HG03135 (cell line): ENCODE data around the gene C18orf63.
"Not testable (repeated sequence)": the region's sequence is repeated elsewhere in the genome, so short reads cannot be mapped to it uniquely, and the experiment has no call there.

Experiments
- ATAC-seq: cut with Tn5 transposase; IDR thresholded peaks from one replicate; pipeline ENCODE4 v1.9.1; 2021; ENCODE audit warnings: mild to moderate bottlenecking, moderate library complexity; ENCODE audit not compliant: unreplicated experiment

Gene C18orf63

GRCh38 chr18:74286106-74286855, 29.4 kb upstream of the C18orf63 start:
- no peak for ATAC-seq

GRCh38 chr18:74286856-74287255, 28.8 kb upstream of the C18orf63 start:
- ATAC-seq, result no peak

- no peak for ATAC-seq
Measured at GRCh38 chr18:74288041-74288440, 27.6 kb upstream of the C18orf63 start.

- ATAC-seq, result no peak
Measured at GRCh38 chr18:74288730-74289129, 26.9 kb upstream of the C18orf63 start.

- no peak for ATAC-seq
Measured at GRCh38 chr18:74289137-74289536, 26.5 kb upstream of the C18orf63 start.

GRCh38 chr18:74290021-74290420, 25.6 kb upstream of the C18orf63 start:
- ATAC-seq, result no peak

- ATAC-seq, result no peak
Measured at GRCh38 chr18:74290794-74291471, 24.7 kb upstream of the C18orf63 start.

GRCh38 chr18:74291472-74291770, 24.2 kb upstream of the C18orf63 start:
- no peak for ATAC-seq

GRCh38 chr18:74291771-74292540, 23.7 kb upstream of the C18orf63 start, which contains the start of gene CYB5A:
TSS of gene CYB5A (minus strand) at chr18:74291963. CDS start at chr18:74291875, 88 bp downstream.
- peak; percentile 100 for ATAC-seq

GRCh38 chr18:74292541-74292858, 23.1 kb upstream of the C18orf63 start:
- ATAC-seq, result no peak

- ATAC-seq, result not testable (repeated sequence)
Measured at GRCh38 chr18:74292982-74293381, 22.7 kb upstream of the C18orf63 start.

GRCh38 chr18:74294526-74294925, 21.1 kb upstream of the C18orf63 start:
- ATAC-seq, result no peak

GRCh38 chr18:74299162-74299561, 16.5 kb upstream of the C18orf63 start:
- no peak for ATAC-seq

GRCh38 chr18:74299746-74300145, 15.9 kb upstream of the C18orf63 start:
- no peak for ATAC-seq

GRCh38 chr18:74303306-74303705, 12.3 kb upstream of the C18orf63 start:
- no peak for ATAC-seq

GRCh38 chr18:74303936-74304335, 11.7 kb upstream of the C18orf63 start:
- ATAC-seq, result no peak

GRCh38 chr18:74310411-74310810, 5.2 kb upstream of the C18orf63 start:
- ATAC-seq, result peak; percentile 83

- no peak for ATAC-seq
Measured at GRCh38 chr18:74311000-74311399, 4.6 kb upstream of the C18orf63 start.

- ATAC-seq, result no peak
Measured at GRCh38 chr18:74314759-74315463, 728 bp upstream of the C18orf63 start.

- ATAC-seq, result no peak
Measured at GRCh38 chr18:74316257-74317170, 875 bp downstream of the C18orf63 start.
